Stimulated activated CD8-positive, alpha-beta memory T cell treated with anti-CD3 and anti-CD28 coated beads, Interleukin-12 subunit alpha, Interleukin-12 subunit beta, amount 100 ng/mL, for 1 hour (primary cell): Measurements from ENCODE around the gene FUOM.

ENCODE experiments used
- DNase-seq: peaks from one replicate; pipeline ENCODE4 v3.0.0-alpha.2; 2020; ENCODE audit warnings: low read depth

The FUOM gene

GRCh38 chr10:133351408-133352318 is 6.2 kb downstream of the FUOM start:
- DNase-seq = no peak

- DNase-seq = no peak
Observed at GRCh38 chr10:133350950-133351329, 6.9 kb downstream of the FUOM start.

DNA sequence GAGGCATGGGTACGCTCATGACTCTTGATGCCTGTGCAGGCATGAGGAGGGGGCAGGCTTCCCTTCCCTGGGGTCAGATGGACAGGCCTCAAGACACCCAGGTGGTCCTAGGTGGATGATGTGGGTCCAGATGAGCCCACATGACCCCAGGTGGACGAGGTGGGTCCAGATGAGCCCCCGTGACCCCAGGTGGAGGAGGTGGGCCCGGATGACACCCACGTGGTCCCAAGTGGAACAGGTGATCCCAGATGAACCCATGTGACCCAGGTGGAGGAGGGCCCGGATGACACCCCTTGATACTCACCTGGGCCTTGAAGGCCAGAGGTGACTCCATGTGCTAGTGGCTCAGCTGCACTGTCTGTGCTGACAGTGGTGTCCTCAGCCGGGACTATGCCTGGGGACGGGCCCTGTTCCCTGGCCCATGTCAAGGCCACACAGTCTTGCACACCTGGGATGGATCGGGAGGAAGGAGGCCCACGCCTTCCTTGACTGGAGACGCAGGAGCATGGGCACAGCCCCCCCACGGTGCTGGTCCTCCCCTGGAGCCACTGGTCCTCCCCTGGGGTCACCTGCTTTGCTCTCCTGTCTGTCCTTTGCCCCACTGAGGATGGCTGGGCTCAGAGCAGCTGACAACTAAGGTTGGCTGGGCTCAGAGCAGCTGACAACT is 7.4 kb downstream of the FUOM start:
- DNase-seq = no peak

GRCh38 chr10:133349577-133350011 is 8.2 kb downstream of the FUOM start:
- DNase-seq = no peak

DNA sequence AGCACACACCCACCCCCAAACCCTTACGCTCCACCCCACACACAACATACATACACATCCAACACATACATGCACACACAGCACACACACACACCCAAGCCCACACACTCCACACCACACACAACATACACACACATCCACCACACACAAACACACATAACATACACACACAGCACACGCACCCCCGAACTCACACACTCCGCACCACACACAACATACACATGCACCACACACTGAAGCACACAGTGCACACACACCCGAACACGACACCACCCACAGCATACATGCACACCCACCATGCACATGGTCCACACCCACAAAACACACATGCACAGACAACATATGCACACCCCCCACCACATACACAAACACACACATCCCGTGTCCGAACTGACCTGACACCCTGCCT is 8.7 kb downstream of the FUOM start:
- no peak for DNase-seq

DNA sequence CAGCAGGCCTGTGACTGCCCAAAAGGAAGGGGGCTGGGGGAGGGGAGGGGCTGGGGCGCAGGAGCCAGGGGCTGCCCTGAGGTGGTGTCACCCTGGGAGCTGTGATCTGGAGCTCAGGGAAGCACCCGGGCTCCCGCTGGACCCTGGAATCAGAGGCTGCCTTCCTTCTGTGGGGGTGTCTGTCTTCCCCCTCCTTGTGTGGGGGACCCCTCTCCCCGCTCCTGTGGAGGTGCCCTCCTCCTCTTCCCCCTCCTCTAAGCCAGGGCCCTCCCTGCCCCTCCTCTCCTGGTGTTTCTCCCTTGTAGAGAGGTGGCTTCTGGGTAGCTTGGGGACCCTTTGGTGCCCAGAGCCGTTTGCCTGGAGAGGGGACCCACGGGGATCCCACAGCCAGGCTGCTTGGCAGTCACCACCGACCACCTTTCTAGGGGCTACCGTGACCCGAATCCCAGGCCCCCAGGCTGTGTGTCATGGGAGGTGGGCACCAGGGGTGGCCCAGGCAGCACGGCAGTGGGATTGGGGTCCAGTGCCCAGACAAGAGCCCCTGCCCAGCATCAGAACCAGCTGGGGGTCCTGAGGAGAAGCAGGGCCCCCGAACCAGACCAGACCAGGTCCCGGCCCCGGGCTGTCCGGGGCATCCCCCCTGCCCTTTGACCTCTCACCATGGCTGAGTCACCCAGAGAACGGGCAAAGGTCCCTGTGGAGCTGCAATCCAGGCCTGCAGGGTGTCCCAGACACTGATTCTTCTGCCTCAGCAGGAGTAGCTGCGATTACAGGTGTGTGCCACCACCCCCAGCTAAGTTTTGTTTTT is 9.9 kb downstream of the FUOM start:
- DNase-seq = no peak

DNA sequence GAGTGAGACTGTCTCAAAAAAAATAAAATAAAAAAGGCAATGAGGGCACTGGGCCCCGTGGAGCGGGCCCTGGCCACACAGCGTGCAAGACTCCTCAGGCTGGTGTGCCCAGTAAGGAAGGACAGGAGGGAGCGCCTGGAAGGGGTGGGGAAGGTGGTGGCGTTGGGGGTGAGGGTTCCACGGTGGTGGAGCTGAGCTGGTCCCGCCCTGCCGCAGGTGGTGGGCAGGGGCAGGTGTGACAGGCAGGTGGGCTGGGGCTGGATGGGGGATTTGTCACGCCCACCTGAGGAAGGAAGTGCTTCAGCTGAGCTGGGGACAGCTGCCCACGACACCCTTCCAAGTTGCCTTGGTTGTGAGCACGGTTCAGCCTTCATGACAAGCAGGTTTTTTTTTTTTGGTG is 11.4 kb downstream of the FUOM start:
- DNase-seq = no peak

DNA sequence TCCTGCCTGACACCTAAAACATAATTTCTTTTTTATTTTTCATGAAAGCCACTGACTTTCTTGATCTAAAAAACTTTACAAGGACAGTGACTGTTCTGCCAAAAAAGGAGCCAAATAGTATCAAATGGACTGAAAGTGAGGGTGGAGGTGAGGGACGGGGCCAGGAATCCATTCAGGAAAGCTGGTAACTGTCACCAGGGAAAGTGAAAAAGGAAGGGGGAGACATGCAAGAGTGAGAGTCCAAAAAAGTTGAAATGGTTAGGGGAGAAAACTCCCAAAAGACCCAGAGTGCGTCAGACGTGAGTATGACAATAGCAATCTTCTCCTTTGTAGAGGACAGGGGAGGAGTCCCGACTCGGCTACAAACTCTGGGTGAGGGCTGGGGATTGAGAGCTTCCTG is 13.6 kb downstream of the FUOM start:
- no peak for DNase-seq

DNA sequence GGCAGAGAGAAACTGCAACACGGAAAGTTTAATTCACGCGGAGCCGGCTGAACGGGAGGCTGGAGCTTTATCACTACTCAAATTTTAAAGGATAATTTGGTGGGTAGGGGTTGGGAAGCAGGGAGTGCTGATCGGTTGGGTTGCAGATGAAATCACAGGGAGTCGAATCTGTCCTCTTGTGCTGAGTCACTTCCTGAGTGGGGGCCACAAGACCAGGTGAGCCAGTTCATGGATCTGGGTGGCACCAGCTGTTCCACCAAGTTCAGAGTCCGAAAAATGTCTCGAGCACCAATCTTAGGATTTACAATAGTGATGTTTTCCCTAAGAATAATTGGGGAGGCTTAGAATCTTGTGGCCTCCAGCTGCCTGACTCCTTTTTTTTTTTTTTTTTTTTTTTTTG is 14.3 kb downstream of the FUOM start:
- DNase-seq = no peak

- no peak for DNase-seq
Observed at GRCh38 chr10:133342942-133343341, 14.9 kb downstream of the FUOM start.

DNA sequence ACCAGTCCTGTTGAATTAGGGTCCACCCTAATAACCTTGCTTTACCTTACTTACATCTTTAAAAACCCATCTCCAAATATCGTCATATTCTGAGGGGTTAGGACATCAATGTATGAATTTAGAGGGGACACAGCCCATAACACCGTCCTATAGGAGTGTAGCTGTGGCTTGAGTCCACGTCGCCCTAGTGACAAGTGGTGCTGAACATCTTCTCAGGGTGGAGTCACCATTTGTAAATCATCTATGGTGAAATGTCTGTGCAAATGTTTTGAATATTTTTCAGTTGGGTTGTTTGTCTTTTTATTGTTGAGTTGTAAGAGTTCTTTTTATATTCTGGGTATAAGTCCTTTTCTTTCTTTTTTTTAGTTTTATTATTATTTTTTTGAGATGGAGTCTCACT is 15.8 kb downstream of the FUOM start:
- no peak for DNase-seq

- DNase-seq = no peak
Observed at GRCh38 chr10:133339708-133340380, 18.0 kb downstream of the FUOM start.

GRCh38 chr10:133338080-133339071 is 19.4 kb downstream of the FUOM start:
- DNase-seq = no peak

GRCh38 chr10:133337370-133337725 is 20.5 kb downstream of the FUOM start:
- DNase-seq = no peak

DNA sequence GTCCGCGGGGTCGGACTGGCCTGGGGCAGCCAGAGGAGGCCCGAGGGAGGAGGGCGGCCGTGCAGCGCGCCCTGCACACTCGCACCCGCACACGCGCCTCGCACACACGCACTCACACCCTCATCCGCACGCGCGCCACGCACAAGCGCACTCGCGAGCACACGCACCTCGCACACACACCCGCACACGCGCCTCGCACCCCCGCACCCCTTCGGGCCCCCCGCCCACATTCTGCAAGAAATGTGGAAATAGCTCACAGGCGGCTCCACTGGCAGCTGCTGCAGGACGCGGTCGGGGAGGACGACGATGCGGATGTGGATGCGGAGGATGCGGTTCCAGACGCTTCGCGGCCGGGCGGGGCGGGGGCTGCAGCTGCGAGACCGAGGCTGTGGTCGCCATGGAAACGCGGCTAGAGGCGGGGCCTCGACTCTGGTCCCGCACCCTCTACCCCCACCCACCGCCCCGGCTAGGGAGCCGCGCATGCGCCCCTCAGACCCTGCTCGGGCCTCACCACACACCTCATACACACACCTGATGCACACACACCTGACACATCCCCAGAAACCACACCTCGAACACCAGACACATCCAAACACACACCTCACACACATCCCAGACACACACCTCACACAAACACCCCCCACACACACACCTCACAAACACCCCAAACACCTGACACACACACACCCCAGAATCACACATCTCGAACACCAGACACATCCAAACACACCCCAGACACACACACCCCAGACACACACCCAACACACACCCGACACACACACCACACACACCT is 21.0 kb downstream of the FUOM start, which contains the start of gene CALY:
TSS of gene CALY (minus strand) at position 320 of the 793 bp plus-strand sequence. CDS start 7,907 bp downstream, outside the sequence.
- DNase-seq = peak; percentile 65

DNA sequence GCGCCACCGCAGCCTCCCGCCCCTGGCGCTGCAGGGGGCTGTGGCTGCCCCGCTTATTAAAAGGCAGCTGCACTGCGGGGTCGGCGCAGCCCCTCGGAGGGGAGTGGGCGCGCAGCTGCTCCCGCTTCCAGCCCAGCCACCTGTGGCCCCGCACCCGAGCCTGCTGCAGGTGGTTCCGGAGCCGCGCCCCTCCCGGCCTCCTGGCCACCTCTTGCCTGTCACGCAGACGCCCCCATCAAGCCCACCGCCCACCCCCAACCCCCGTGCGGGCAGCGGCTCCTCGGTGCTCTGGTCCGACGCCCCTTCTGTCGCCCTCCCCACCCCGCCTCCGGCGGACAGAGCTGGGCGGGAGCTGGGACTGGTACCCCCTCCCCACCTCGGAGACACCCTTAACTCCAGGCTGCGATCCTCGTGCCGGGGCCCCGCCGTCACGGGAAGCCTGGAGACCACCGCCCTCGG is 21.7 kb downstream of the FUOM start:
- DNase-seq = no peak

DNA sequence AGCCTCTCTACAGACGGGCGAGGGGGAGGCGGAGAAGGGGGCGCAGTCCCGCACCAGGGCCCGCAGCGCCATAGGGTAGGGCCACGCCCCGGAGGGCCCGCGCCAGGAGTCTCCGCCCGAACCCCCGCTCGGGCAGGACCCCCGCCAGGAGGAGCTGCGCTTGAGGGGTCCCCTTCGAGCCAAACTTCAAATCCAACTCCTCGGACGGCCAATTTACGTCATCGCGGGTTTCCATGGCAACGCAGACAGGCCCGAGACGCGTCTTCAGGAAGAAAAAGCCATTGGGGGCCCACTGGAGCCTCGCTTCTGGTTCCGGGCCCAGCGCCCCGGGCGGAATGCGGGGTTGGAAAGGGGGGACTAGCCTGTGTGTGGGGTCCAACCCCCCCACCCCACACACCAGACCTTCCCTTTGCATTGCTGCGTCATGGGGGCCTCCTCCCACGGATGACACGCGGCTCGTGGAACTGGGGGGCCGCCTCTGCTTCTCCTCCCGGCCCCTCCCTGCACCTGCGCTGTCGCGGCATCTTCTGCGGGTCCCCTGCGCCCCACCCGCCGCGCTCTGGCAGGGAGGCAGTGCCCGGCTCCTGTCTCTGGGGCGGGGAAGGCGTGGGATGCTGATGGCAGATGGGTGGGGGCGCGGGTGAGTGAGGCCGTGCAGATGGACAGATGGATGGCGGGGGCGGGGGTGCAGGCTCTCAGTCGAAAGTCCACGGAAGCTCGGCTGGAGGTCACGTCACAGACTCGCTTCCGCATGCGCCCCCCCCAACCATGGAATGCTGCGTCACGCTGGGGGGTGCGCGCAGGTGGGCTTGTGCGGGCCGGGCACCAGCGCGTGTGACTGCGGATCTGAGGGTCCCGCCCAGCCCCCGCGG is 22.3 kb downstream of the FUOM start:
- DNase-seq = peak; percentile 75

DNA sequence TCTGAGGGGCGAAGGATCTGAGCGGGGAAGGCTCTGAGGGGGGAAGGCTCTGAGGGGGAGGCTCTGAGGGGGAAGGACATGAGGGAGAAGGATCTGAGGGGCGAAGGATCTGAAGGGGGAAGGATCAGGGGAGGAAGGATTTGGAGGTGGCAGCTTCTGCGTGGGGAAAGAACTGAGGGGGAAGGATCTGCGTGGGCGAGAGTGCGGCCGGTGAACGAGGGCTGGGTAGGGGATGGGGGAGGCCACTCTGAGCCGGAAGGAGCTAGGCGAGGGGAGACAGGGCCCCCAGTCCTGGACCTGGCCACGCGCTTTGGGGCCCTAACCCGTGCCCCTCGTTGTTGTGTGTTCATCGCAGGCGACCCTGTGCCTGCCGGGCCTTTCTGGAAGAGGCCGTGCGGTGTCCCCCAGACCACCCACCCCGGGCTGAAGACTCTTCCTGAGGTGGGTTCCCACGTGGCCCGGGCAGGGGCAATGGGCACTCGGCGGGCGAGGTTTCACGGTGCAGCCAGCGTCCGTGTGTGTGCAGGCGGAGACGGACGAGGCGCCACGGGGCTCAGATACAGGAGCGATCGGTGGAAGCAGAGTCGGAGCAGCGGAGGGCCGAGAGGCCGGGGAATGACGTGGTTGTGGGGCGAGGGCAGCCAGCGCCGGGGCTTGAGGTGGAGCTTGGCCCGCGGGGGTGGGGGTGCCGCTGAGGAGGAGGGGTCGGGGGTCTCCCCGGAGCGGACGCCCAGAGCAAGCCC is 23.1 kb downstream of the FUOM start:
- DNase-seq = no peak
